ENCODE measurements around the gene SYNE1.
A peak's percentile ranks its signal among the peaks of the same experiment; 100 is the strongest.
"Not testable (repeated sequence)": the region's sequence is repeated elsewhere in the genome, so short reads cannot be mapped to it uniquely, and the experiment has no call there.

Gene SYNE1

GRCh38 chr6:152637296-152638047 is at the start of gene SYNE1:
SYNE1 (minus strand) TSS chr6:152637362; CDS start chr6:152628331, 9,031 bp downstream.
- DNase-seq (ENCODE audit: low spot score), result no peak

GRCh38 chr6:152685819-152686218 is 48.7 kb upstream of the SYNE1 start:
- DNase-seq (ENCODE audit: low spot score), result no peak

- DNase-seq (ENCODE audit: low spot score), result not testable (repeated sequence)
Measured at GRCh38 chr6:152682935-152683334, 45.8 kb upstream of the SYNE1 start.

- DNase-seq (ENCODE audit: low spot score), result no peak
Measured at GRCh38 chr6:152682141-152682540, 45.0 kb upstream of the SYNE1 start.

GRCh38 chr6:152680879-152681517 is 43.8 kb upstream of the SYNE1 start:
- no peak for DNase-seq (ENCODE audit: low spot score)

- DNase-seq (ENCODE audit: low spot score), result no peak
Measured at GRCh38 chr6:152680151-152680550, 43.0 kb upstream of the SYNE1 start.

GRCh38 chr6:152673236-152673635 is 36.1 kb upstream of the SYNE1 start:
- DNase-seq (ENCODE audit: low spot score), result no peak

GRCh38 chr6:152671171-152671570 is 34.0 kb upstream of the SYNE1 start:
- DNase-seq (ENCODE audit: low spot score), result no peak

GRCh38 chr6:152669895-152670294 is 32.7 kb upstream of the SYNE1 start:
- no peak for DNase-seq (ENCODE audit: low spot score)

GRCh38 chr6:152661776-152662175 is 24.6 kb upstream of the SYNE1 start:
- no peak for DNase-seq (ENCODE audit: low spot score)

- DNase-seq (ENCODE audit: low spot score), result no peak
Measured at GRCh38 chr6:152651986-152652385, 14.8 kb upstream of the SYNE1 start.

GRCh38 chr6:152648105-152648504 is 10.9 kb upstream of the SYNE1 start:
- no peak for DNase-seq (ENCODE audit: low spot score)

- not testable (repeated sequence) for DNase-seq (ENCODE audit: low spot score)
Measured at GRCh38 chr6:152646732-152647131, 9.6 kb upstream of the SYNE1 start.

- DNase-seq (ENCODE audit: low spot score), result peak; percentile 72
Measured at GRCh38 chr6:152642578-152643375, 5.6 kb upstream of the SYNE1 start.

GRCh38 chr6:152636609-152637295 is 410 bp downstream of the SYNE1 start:
- peak; percentile 71 for DNase-seq (ENCODE audit: low spot score)

- DNase-seq (ENCODE audit: low spot score), result peak; percentile 55
Measured at GRCh38 chr6:152636021-152636608, 1.0 kb downstream of the SYNE1 start.

GRCh38 chr6:152634773-152635172 is 2.4 kb downstream of the SYNE1 start:
- no peak for DNase-seq (ENCODE audit: low spot score)

- no peak for DNase-seq (ENCODE audit: low spot score)
Measured at GRCh38 chr6:152632121-152632782, 4.9 kb downstream of the SYNE1 start.

- DNase-seq (ENCODE audit: low spot score), result no peak
Measured at GRCh38 chr6:152631376-152631775, 5.8 kb downstream of the SYNE1 start.

GRCh38 chr6:152630832-152631231 is 6.3 kb downstream of the SYNE1 start:
- DNase-seq (ENCODE audit: low spot score), result no peak

GRCh38 chr6:152625213-152625612 is 11.9 kb downstream of the SYNE1 start:
- DNase-seq (ENCODE audit: low spot score), result no peak
